HepG2 (cell line): ENCODE data around the gene MTHFD1L. TPM values are rescaled to one million over a fixed set of nuclear protein-coding genes. Genes with fewer than 3 reads are reported as not detected.

Experiments used
- CREM ChIP-seq, 2 experiments: sonication (generic) in 1 of 2; formaldehyde crosslinking in 1 of 2; IDR thresholded peaks; 2 replicates each; pipeline versions ENCODE4 v1.4.0 to v1.6.1; 2016 to 2020; ENCODE audit warnings: antibody characterized with exemption in 1 of 2, mild to moderate bottlenecking in 1 of 2, missing genetic modification reagents in 1 of 2
- FOXM1 ChIP-seq: sonication (generic); formaldehyde crosslinking; IDR thresholded peaks from 2 replicates; pipeline ENCODE4 v1.5.0; 2020; ENCODE audit warnings: missing genetic modification reagents
- GATAD2A ChIP-seq: IDR thresholded peaks from 2 replicates; pipeline ENCODE4 v1.6.1; 2016
- HIVEP1 ChIP-seq: sonication (generic); formaldehyde crosslinking; IDR thresholded peaks from 2 replicates; pipeline ENCODE4 v1.4.0; 2020; ENCODE audit warnings: mild to moderate bottlenecking, missing genetic modification reagents
- MAFK ChIP-seq, 2 experiments: IDR thresholded peaks in 1 of 2; conservative IDR thresholded peaks in 1 of 2; 2 replicates each; pipeline ENCODE4 v1.6.1; 2011; ENCODE audit warnings: improper control_type of control experiment in 2 of 2, low read length in 2 of 2
- MED1 ChIP-seq: sonication (generic); formaldehyde crosslinking; IDR thresholded peaks from 2 replicates; pipeline ENCODE4 v1.4.0; 2020; ENCODE audit warnings: missing genetic modification reagents
- MEF2D ChIP-seq: sonication (generic); formaldehyde crosslinking; IDR thresholded peaks from 2 replicates; pipeline ENCODE4 v1.5.1; 2020; ENCODE audit warnings: mild to moderate bottlenecking, missing genetic modification reagents
- SOX13 ChIP-seq, 3 experiments: fragments of 450-650 bp in 1 of 3; sonication (generic) in 1 of 3; formaldehyde crosslinking in 1 of 3; IDR thresholded peaks in 2 of 3; conservative IDR thresholded peaks in 1 of 3; 2 replicates each; pipeline versions ENCODE4 v1.5.0 to v1.6.1; 2016 to 2020; ENCODE audit warnings: antibody characterized with exemption in 1 of 3, mild to moderate bottlenecking in 1 of 3, missing compliant biosample characterization in 1 of 3, missing genetic modification reagents in 1 of 3, moderate library complexity in 1 of 3
- TEAD3 ChIP-seq: optimal IDR thresholded peaks from 2 replicates; pipeline ENCODE3; 2016; ENCODE audit warnings: borderline replicate concordance
- YEATS4 ChIP-seq: sonication (generic); formaldehyde crosslinking; IDR thresholded peaks from 2 replicates; pipeline ENCODE4 v1.4.0; 2020; ENCODE audit warnings: missing genetic modification reagents, borderline replicate concordance
- ZBTB33 ChIP-seq: sonication (generic); formaldehyde crosslinking; IDR thresholded peaks from 2 replicates; pipeline ENCODE4 v1.4.0; 2020; ENCODE audit warnings: missing genetic modification reagents
- ZNF12 ChIP-seq: sonication (generic); formaldehyde crosslinking; IDR thresholded peaks from 2 replicates; pipeline ENCODE4 v1.5.0; 2020; ENCODE audit warnings: missing genetic modification reagents
- ZNF251 ChIP-seq: sonication (generic); formaldehyde crosslinking; IDR thresholded peaks from 2 replicates; pipeline ENCODE4 v1.9.0; 2021; ENCODE audit warnings: mild to moderate bottlenecking, missing genetic modification reagents
- polyA plus RNA-seq, 8 experiments: library from polyadenylated mRNA; depleted of rRNA in 3 of 8; stranded (reverse) in 7 of 8; unstranded in 1 of 8; fragments of >200 nt; fragmentation: Illumina TruSeq in 4 of 8; extraction: Trizol in 4 of 8; gene quantifications; 2 replicates each; pipeline versions ENCODE4 v1.2.1 to v1.2.3, GENCODE V29; 2011 to 2016; ENCODE audit warnings: low read depth in 4 of 8, missing spikeins in 1 of 8, mixed read lengths in 1 of 8; ENCODE audit not compliant: insufficient read depth in 1 of 8
- total RNA-seq, 5 experiments: library from RNA; depleted of rRNA; stranded (reverse); fragments of >200 nt; fragmentation: Illumina TruSeq; extraction: Trizol; gene quantifications; 2 replicates each; pipeline ENCODE4 v1.2.3, GENCODE V29; 2016; ENCODE audit warnings: low read depth in 1 of 5
- TF ChIP-seq, protein P1 (sequence below): sonication (generic); formaldehyde crosslinking; conservative IDR thresholded peaks from 2 replicates; pipeline ENCODE4 v1.4.0; 2020; ENCODE audit warnings: missing genetic modification reagents
- TF ChIP-seq, protein P2 (sequence below): sonication (generic); formaldehyde crosslinking; IDR thresholded peaks from 2 replicates; pipeline ENCODE4 v1.9.0; 2021; ENCODE audit warnings: missing genetic modification reagents, borderline replicate concordance
- TF ChIP-seq, protein P3 (sequence below): sonication (generic); formaldehyde crosslinking; IDR thresholded peaks from 2 replicates; pipeline ENCODE4 v1.5.0; 2020; ENCODE audit warnings: mild to moderate bottlenecking, missing genetic modification reagents
- TF ChIP-seq, protein P4 (sequence below): sonication (generic); formaldehyde crosslinking; IDR thresholded peaks from 2 replicates; pipeline ENCODE4 v1.4.0; 2020; ENCODE audit warnings: missing genetic modification reagents

The MTHFD1L gene
- total and polyA plus RNA-seq, 2 of the 13 experiments (the other 11 are each of a cell fraction or from before 2014, with no cell fraction given) = 24.0 to 39.6 TPM

DNA sequence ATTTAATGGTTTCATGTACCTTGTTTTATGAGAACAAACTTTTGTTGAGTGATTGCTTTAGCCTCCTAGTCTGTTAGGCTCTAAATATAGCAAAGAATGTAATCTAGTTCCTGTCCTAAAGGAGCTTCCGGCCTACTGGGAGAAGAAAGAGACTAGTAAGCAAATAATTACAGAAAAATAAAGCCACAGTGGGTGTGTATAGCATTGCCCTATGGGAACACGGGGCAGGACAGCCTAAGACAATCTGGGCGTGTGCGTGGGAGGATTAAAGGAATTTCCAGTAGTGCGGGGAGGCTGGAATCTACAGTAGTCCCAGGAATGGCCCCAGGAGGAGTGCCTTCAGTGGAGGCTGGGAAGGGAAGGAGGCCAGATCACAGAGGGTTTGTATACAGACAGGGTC lies 276.2 kb downstream of the MTHFD1L start (continued):
- no peak for TF ChIP-seq ZBTB33 (CRISPR knock-in tag)
- TF ChIP-seq, protein P1, sequence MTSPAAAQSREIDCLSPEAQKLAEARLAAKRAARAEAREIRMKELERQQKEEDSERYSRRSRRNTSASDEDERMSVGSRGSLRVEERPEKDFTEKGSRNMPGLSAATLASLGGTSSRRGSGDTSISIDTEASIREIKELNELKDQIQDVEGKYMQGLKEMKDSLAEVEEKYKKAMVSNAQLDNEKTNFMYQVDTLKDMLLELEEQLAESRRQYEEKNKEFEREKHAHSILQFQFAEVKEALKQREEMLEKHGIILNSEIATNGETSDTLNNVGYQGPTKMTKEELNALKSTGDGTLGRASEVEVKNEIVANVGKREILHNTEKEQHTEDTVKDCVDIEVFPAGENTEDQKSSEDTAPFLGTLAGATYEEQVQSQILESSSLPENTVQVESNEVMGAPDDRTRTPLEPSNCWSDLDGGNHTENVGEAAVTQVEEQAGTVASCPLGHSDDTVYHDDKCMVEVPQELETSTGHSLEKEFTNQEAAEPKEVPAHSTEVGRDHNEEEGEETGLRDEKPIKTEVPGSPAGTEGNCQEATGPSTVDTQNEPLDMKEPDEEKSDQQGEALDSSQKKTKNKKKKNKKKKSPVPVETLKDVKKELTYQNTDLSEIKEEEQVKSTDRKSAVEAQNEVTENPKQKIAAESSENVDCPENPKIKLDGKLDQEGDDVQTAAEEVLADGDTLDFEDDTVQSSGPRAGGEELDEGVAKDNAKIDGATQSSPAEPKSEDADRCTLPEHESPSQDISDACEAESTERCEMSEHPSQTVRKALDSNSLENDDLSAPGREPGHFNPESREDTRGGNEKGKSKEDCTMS (CRISPR knock-in tag) = no peak
- TF ChIP-seq CREM (IDR thresholded peaks at IDR 0.05) = 0 out of 2 replicates have a peak, but pooled peaks have one; percentile 26
- TF ChIP-seq CREM (CRISPR knock-in tag; IDR thresholded peaks at IDR 0.05) = no peak
- peak; percentile 40; the same call in 1 of the 2 replicates for TF ChIP-seq MED1 (CRISPR knock-in tag)
- TF ChIP-seq HIVEP1 (CRISPR knock-in tag) = no peak
- TF ChIP-seq, protein P2, sequence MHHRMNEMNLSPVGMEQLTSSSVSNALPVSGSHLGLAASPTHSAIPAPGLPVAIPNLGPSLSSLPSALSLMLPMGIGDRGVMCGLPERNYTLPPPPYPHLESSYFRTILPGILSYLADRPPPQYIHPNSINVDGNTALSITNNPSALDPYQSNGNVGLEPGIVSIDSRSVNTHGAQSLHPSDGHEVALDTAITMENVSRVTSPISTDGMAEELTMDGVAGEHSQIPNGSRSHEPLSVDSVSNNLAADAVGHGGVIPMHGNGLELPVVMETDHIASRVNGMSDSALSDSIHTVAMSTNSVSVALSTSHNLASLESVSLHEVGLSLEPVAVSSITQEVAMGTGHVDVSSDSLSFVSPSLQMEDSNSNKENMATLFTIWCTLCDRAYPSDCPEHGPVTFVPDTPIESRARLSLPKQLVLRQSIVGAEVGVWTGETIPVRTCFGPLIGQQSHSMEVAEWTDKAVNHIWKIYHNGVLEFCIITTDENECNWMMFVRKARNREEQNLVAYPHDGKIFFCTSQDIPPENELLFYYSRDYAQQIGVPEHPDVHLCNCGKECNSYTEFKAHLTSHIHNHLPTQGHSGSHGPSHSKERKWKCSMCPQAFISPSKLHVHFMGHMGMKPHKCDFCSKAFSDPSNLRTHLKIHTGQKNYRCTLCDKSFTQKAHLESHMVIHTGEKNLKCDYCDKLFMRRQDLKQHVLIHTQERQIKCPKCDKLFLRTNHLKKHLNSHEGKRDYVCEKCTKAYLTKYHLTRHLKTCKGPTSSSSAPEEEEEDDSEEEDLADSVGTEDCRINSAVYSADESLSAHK (CRISPR knock-in tag) = no peak
- no peak for TF ChIP-seq ZNF251 (CRISPR knock-in tag)
- TF ChIP-seq GATAD2A (CRISPR knock-in tag) = 0 out of 2 replicates have a peak, but pooled peaks have one; percentile 35
- no peak for TF ChIP-seq ZNF12 (CRISPR knock-in tag)
- no peak for TF ChIP-seq FOXM1 (CRISPR knock-in tag)
- TF ChIP-seq SOX13 (IDR thresholded peaks at IDR 0.05) = no peak
- TF ChIP-seq SOX13 (CRISPR knock-in tag; conservative IDR thresholded peaks at IDR 0.05 in 1 of 2, IDR thresholded peaks at IDR 0.05 in 1 of 2) = 0 out of 4 replicates have a peak, but pooled peaks of 1 of the 2 experiments have one; percentile 15
- TF ChIP-seq, protein P3, sequence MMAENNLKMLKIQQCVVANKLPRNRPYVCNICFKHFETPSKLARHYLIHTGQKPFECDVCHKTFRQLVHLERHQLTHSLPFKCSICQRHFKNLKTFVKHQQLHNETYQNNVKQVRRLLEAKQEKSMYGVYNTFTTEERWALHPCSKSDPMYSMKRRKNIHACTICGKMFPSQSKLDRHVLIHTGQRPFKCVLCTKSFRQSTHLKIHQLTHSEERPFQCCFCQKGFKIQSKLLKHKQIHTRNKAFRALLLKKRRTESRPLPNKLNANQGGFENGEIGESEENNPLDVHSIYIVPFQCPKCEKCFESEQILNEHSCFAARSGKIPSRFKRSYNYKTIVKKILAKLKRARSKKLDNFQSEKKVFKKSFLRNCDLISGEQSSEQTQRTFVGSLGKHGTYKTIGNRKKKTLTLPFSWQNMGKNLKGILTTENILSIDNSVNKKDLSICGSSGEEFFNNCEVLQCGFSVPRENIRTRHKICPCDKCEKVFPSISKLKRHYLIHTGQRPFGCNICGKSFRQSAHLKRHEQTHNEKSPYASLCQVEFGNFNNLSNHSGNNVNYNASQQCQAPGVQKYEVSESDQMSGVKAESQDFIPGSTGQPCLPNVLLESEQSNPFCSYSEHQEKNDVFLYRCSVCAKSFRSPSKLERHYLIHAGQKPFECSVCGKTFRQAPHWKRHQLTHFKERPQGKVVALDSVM = peak; percentile 71
- TF ChIP-seq MAFK (conservative IDR thresholded peaks at IDR 0.05 in 1 of 2, IDR thresholded peaks at IDR 0.05 in 1 of 2; ENCODE audit: low read length in 2 of 2) = peak in 1 of 2 experiments; percentile 45; a peak in 3 of 4 replicates
- no peak for TF ChIP-seq YEATS4 (CRISPR knock-in tag)
- peak; percentile 30 for TF ChIP-seq TEAD3 (CRISPR knock-in tag)
- TF ChIP-seq, protein P4, sequence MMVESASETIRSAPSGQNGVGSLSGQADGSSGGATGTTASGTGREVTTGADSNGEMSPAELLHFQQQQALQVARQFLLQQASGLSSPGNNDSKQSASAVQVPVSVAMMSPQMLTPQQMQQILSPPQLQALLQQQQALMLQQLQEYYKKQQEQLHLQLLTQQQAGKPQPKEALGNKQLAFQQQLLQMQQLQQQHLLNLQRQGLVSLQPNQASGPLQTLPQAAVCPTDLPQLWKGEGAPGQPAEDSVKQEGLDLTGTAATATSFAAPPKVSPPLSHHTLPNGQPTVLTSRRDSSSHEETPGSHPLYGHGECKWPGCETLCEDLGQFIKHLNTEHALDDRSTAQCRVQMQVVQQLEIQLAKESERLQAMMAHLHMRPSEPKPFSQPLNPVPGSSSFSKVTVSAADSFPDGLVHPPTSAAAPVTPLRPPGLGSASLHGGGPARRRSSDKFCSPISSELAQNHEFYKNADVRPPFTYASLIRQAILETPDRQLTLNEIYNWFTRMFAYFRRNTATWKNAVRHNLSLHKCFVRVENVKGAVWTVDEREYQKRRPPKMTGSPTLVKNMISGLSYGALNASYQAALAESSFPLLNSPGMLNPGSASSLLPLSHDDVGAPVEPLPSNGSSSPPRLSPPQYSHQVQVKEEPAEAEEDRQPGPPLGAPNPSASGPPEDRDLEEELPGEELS (CRISPR knock-in tag) = peak; percentile 15; the same call in 1 of the 2 replicates
- peak; percentile 98 for TF ChIP-seq MEF2D (CRISPR knock-in tag)
